Cardiac muscle cell (in vitro differentiated cells and primary cell): Measurements from ENCODE around the gene SPDYE1. TPM values are rescaled to one million over a fixed set of nuclear protein-coding genes. Genes with fewer than 3 reads are reported as not detected.
A peak's percentile ranks its signal among the peaks of the same experiment; 100 is the strongest.
"Not testable (repeated sequence)": the region's sequence is repeated elsewhere in the genome, so short reads cannot be mapped to it uniquely, and the experiment has no call there.

ENCODE experiments used
- DNase-seq, 2 donors: peaks; one replicate each; pipeline versions ENCODE4 v3.0.0 to v3.0.0-alpha.2; 2010 to 2017; ENCODE audit warnings: low read depth in 1 of 2, low spot score in 1 of 2
- H3K27ac ChIP-seq: fragments of 200-600 bp; sonication (generic); 2 replicates; pipeline ENCODE4 v1.5.1; 2016
- H3K27me3 ChIP-seq: fragments of 200-600 bp; sonication (generic); 2 replicates; pipeline ENCODE4 v1.6.0; 2016; ENCODE audit warnings: control low read depth
- H3K36me3 ChIP-seq: fragments of 200-600 bp; sonication (generic); 2 replicates; pipeline ENCODE4 v1.5.1; 2016; ENCODE audit warnings: control low read depth
- H3K4me1 ChIP-seq: fragments of 200-600 bp; sonication (generic); 2 replicates; pipeline ENCODE4 v1.8.1; 2017; ENCODE audit warnings: low read depth, mild to moderate bottlenecking, mixed run types
- H3K4me3 ChIP-seq: fragments of 200-600 bp; sonication (generic); 2 replicates; pipeline ENCODE4 v1.5.1; 2016; ENCODE audit warnings: mild to moderate bottlenecking
- H3K9me3 ChIP-seq: fragments of 200-600 bp; sonication (generic); 2 replicates; pipeline ENCODE4 v1.5.1; 2017; ENCODE audit warnings: low read depth, mild to moderate bottlenecking, control low read depth
- CTCF ChIP-seq: IDR thresholded peaks from 2 replicates; pipeline ENCODE4 v1.5.1; 2012; ENCODE audit warnings: low read depth, mild to moderate bottlenecking, low read length
- polyA plus RNA-seq: library from polyadenylated mRNA; unstranded; fragments of >200 nt; fragmentation: Nextera tagmentation; extraction: Ambion mirVana; gene quantifications from 2 replicates; pipeline ENCODE4 v1.2.1, GENCODE V29; 2016
- total RNA-seq: library from RNA; depleted of rRNA; stranded (reverse); fragments of >200 nt; gene quantifications from 2 replicates; pipeline ENCODE4 v1.2.3, GENCODE V29; 2016

SPDYE1 gene
- total and polyA plus RNA-seq, 2 experiments from 2014 or later, result 1.6 TPM; not detected in 1

- DNase-seq, H3K27me3 ChIP-seq: not testable (repeated sequence)
Observed at GRCh38 chr7:43990829-43991228, 6.9 kb upstream of the SPDYE1 start.

GRCh38 chr7:43992896-43993295, 4.8 kb upstream of the SPDYE1 start:
- not testable (repeated sequence) for H3K4me1 ChIP-seq, H3K36me3 ChIP-seq, H3K9me3 ChIP-seq, H3K27ac ChIP-seq, H3K27me3 ChIP-seq, DNase-seq, H3K4me3 ChIP-seq

More at GRCh38 chr7:43990829-43991228, 6.9 kb upstream of the SPDYE1 start:
- H3K9me3 ChIP-seq, H3K4me1 ChIP-seq, H3K4me3 ChIP-seq, H3K27ac ChIP-seq, H3K36me3 ChIP-seq: not testable (repeated sequence)

GRCh38 chr7:43994681-43995080, 3.0 kb upstream of the SPDYE1 start:
- not testable (repeated sequence) for H3K27me3 ChIP-seq, H3K4me3 ChIP-seq, DNase-seq, H3K27ac ChIP-seq, H3K4me1 ChIP-seq, H3K36me3 ChIP-seq, H3K9me3 ChIP-seq

GRCh38 chr7:44012081-44012480, 14.4 kb downstream of the SPDYE1 start:
- not testable (repeated sequence) for H3K27ac ChIP-seq, DNase-seq, H3K4me1 ChIP-seq, H3K9me3 ChIP-seq, H3K27me3 ChIP-seq, H3K4me3 ChIP-seq, H3K36me3 ChIP-seq

- not testable (repeated sequence) for H3K4me1 ChIP-seq, H3K9me3 ChIP-seq, DNase-seq, H3K36me3 ChIP-seq, H3K27ac ChIP-seq, H3K27me3 ChIP-seq, H3K4me3 ChIP-seq
Observed at GRCh38 chr7:44015090-44015489, 17.4 kb downstream of the SPDYE1 start.

- not testable (repeated sequence) for H3K9me3 ChIP-seq, H3K4me1 ChIP-seq, H3K36me3 ChIP-seq, H3K27me3 ChIP-seq
- peak overlapping the region; percentile 77 for H3K27ac ChIP-seq
- peak; percentile 98 for DNase-seq
- peak; percentile 52 for TF ChIP-seq CTCF
- peak overlapping the region; percentile 53 for H3K4me3 ChIP-seq
Observed at GRCh38 chr7:44018857-44019807, 21.4 kb downstream of the SPDYE1 start.

- DNase-seq, H3K4me3 ChIP-seq, H3K9me3 ChIP-seq, H3K4me1 ChIP-seq, H3K27me3 ChIP-seq, H3K36me3 ChIP-seq: not testable (repeated sequence)
- H3K27ac ChIP-seq, result peak overlapping the region; percentile 77
Observed at GRCh38 chr7:44019825-44020224, 22.1 kb downstream of the SPDYE1 start.

GRCh38 chr7:44022069-44022468, 24.4 kb downstream of the SPDYE1 start:
- not testable (repeated sequence) for H3K9me3 ChIP-seq, DNase-seq, H3K27me3 ChIP-seq, H3K4me3 ChIP-seq, H3K36me3 ChIP-seq, H3K4me1 ChIP-seq, H3K27ac ChIP-seq

GRCh38 chr7:44022796-44023467, 25.2 kb downstream of the SPDYE1 start:
- not testable (repeated sequence) for DNase-seq, H3K36me3 ChIP-seq, H3K27me3 ChIP-seq, H3K27ac ChIP-seq, H3K4me3 ChIP-seq, H3K4me1 ChIP-seq, H3K9me3 ChIP-seq

GRCh38 chr7:44029433-44029832, 31.7 kb downstream of the SPDYE1 start:
- not testable (repeated sequence) for H3K27me3 ChIP-seq, H3K27ac ChIP-seq, H3K4me1 ChIP-seq, H3K4me3 ChIP-seq, DNase-seq, H3K9me3 ChIP-seq, H3K36me3 ChIP-seq

- H3K27me3 ChIP-seq, H3K27ac ChIP-seq, H3K36me3 ChIP-seq, H3K9me3 ChIP-seq, H3K4me1 ChIP-seq, H3K4me3 ChIP-seq, DNase-seq: not testable (repeated sequence)
Observed at GRCh38 chr7:44030029-44030428, 32.3 kb downstream of the SPDYE1 start.

GRCh38 chr7:44031319-44031718, 33.6 kb downstream of the SPDYE1 start:
- not testable (repeated sequence) for H3K9me3 ChIP-seq, H3K4me3 ChIP-seq, H3K27ac ChIP-seq, DNase-seq, H3K36me3 ChIP-seq, H3K4me1 ChIP-seq, H3K27me3 ChIP-seq

- H3K27me3 ChIP-seq, DNase-seq, H3K27ac ChIP-seq, H3K9me3 ChIP-seq, H3K36me3 ChIP-seq, H3K4me1 ChIP-seq, H3K4me3 ChIP-seq: not testable (repeated sequence)
Observed at GRCh38 chr7:44032031-44032430, 34.3 kb downstream of the SPDYE1 start.
